HTR-8/SVneo (cell line): ENCODE results near the gene RELN.
"Not testable (repeated sequence)": the region's sequence is repeated elsewhere in the genome, so short reads cannot be mapped to it uniquely, and the experiment has no call there.

ENCODE experiments used
- DNase-seq: peaks from one replicate; pipeline ENCODE4 v3.0.0; 2011; ENCODE audit warnings: low spot score, mixed read lengths; ENCODE audit not compliant: insufficient read length
- FAIRE-seq: peaks from 2 replicates; lab custom pipeline; 2011; peaks lifted over from hg19 to GRCh38; lab: Jason Lieb, UNC

Gene RELN

DNA sequence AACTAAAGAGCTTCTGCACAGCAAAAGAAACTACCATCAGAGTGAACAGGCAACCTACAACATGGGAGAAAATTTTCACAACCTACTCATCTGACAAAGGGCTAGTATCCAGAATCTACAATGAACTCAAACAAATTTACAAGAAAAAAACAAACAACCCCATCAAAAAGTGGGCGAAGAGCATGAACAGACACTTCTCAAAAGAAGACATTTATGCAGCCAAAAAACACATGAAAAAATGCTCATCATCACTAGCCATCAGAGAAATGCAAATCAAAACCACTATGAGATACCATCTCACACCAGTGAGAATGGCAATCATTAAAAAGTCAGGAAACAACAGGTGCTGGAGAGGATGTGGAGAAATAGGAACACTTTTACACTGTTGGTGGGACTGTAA is 78.4 kb downstream of the RELN start:
- DNase-seq, FAIRE-seq: not testable (repeated sequence)

DNA sequence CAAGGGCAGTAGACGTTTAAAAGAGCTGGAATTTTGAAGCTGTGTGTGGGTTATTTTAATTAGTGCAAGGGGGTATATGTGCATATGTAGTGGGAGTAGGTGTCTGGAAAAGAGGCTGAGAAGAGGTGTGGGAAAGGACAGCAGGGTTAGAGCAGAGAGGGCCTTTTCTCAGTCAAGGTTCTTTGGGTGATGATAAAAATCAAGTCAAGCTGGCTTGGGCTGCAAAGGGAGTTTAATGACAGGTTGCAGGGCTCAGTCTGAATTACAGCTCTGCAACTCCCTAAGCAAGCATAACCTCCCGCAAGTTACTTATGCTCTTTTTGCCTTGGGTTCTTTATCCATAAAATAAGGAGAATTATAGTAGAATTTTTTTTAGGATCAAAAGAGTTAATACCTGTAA is 83.5 kb downstream of the RELN start:
- no peak for DNase-seq
- FAIRE-seq, result no peak

DNA sequence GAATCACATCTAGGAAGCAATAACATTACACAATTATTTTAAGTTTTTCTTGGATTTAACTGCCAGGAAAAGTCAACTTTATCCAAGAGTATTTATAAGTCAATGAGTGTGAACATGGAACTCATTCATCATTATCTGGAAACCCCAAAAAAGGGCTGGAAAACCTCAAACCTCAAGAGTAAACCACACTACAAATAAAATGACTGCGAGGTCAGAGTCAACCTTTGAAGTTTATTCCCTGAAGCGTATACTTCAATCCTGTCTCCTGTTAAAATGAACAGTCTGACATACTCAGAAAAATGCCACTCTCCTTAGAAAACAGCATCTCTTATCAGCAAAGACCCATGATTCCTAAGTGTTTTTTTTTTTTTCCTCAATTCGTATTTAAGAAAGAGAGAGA is 86.5 kb downstream of the RELN start:
- DNase-seq, result no peak

DNA sequence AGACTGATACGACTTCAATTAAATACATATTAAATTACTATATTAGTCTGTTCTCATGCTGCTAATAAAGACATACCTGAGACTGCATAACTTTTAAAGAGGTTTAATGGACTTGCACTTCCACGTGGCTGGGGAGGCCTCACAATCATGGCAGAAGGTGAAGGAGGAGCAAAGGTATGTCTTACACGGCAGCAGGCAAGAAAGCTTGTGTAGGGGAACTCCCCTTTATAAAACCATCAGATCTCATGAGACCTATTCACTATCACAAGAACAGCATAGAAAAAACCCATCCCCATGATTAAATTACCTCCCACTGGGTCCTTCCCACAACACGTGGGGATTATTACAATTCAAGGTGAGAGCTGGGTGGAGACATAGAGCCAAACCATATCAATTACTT is 92.6 kb downstream of the RELN start:
- FAIRE-seq, result not testable (repeated sequence)

More for the DNA sequence above, 86.5 kb downstream of the RELN start:
- FAIRE-seq, result no peak

DNA sequence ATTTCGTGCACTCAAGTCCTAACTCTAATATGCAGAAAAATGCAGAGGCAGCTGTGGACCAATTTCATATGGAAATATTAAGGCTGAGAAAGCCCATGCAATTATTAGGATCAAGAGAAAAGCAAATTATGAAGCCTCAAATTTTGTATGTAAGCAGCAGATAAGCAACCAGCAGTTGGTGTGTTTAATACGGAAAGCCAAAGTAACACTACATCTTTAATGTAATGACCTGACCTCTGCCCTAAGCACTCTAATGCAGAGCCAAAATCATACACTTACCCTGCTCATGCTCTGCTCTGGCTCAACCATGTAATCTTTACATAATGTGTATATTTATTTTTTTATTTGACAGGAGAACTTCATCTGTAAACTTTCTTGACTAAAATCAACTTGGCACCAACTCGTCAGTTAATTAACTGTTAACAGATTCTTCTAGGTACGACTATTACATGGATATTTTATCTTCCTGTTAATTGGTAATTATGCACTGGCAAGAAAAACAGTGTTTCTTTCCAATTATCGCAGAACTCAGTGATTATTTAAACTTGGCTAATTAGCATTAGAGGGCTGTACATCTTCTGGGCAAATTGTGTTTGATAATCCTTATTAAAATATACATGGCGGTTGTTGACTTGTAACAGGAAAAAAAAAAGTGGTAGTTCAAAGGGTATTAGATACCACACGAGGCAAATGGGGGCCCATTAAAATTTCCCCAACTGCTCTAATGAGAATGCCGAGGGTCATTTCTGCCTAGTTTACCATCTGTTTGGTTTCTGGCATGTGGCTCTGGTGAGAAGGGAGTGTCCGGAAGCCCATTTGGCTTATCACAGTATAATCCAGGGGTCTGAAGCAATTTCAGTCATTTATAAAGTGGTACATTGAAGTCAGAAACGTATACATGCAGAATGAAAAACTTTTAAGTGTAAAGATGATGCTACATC is 94.5 kb downstream of the RELN start:
- no peak for FAIRE-seq
- no peak for DNase-seq

More for the DNA sequence above, 92.6 kb downstream of the RELN start:
- not testable (repeated sequence) for DNase-seq

DNA sequence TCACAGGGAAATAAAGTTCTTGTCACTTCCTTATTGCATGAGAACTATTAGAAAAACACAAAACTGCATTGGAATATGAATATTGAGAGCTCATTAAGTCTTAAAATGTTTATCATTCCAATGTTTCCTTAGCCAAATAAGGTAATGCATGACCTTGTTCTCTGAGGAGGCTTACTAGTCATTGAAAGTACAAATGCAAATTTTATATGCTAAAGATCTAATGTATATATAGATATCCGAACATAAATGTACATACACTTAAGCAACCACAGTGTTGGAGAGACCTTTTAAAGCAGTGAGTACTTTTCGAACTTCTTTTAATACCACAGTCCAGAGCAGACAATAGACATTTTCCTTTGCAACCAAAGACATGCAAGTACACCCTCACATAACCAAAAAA is 96.1 kb downstream of the RELN start:
- DNase-seq, result no peak
- FAIRE-seq, result no peak

DNA sequence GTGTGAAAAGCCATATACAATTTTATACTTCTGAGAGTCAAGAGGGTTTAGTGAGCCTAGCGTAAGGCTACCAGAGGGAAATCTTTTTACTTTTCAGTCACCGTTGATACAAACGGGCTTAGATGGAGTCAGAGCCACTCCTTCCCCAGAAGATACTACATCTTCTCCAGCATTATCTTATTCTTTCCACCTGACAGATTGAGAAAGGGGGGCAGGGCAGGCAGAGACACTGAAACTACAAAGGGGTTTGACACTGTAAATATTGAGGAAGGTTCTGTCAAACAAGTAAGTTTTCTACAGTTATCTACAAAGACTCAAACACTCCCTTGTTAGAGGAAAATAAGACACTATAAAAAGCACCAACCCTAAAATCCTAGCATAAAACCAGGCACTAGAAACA is 100.0 kb downstream of the RELN start:
- no peak for DNase-seq
- FAIRE-seq, result no peak

DNA sequence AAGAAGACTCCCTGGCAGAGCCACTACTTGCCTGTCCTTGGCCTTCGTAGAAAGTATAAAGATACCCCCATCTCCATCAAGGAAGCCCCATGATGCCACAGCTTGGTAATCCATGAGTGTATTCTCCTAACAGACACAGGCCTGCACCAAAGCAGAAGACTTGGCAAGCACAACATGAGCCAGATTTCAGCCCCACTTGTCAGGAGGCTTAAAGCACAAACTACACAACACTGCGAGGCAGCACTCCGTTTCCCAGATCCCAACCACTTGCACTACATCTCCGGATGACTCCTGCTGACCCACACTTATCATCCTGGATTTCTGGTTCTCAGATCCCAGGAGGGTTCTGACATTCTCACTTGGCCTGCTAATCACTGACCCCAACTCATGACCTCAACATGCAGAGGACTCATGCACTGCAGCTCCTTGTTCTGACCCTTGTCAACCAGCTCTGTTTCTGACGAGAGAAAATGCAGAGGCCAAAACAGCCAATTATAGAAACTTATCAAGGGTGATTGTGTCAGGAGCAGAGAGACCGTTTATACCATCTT is 100.8 kb downstream of the RELN start:
- no peak for DNase-seq
- no peak for FAIRE-seq

DNA sequence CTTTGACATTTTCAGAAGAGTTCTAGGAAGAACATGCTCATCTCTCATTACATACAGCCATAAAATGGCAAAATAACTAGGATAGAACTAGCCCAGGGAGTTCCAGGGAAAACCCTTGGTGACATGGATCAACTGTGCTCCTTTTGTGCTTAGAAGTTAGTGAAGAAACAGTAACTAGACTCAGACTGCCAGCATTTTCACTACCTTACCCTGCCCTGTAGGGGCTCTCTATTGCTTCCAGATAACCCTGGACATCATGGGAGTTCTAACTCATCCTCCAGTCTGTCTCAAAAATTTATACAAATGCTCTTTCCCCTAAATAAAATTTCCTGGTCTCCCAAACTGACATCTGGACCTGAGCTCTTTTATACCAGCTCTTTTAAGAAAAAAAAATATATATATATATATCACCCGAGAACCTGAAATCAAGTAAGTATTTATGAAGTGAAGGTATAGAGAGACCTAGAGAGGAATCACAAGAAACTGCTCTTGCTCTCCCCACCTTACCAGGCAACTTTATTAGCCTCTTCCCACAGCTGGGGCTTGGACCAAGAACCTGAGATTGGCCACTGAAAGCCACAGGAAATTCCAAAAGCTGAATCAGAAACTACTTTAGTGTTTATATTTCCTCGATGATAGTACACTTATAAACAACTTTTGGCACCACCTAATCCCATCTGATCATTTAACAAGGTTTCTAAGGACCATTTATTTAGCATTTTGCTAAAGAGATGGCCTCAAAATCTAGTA is 101.4 kb downstream of the RELN start:
- no peak for FAIRE-seq
- peak; percentile 0 for DNase-seq

DNA sequence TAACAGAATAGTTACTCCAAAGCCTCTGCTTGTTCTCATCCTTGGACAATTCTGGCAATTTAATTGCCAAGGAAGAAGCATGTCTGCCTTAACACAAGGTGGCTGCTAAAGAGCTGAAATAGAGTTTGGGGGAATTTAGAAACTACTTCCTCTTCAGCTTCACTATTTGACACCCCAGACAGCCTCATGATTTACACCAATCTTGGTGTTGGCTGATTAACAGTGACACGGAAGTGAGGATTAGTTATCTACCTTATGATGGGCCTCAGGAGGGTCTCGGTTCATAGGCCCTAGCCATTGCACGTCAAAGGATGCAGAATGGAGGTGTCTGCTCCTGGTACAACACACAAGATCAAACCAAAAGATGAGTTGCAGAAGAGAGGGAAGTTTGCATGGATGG is 102.4 kb downstream of the RELN start:
- FAIRE-seq, result no peak

DNA sequence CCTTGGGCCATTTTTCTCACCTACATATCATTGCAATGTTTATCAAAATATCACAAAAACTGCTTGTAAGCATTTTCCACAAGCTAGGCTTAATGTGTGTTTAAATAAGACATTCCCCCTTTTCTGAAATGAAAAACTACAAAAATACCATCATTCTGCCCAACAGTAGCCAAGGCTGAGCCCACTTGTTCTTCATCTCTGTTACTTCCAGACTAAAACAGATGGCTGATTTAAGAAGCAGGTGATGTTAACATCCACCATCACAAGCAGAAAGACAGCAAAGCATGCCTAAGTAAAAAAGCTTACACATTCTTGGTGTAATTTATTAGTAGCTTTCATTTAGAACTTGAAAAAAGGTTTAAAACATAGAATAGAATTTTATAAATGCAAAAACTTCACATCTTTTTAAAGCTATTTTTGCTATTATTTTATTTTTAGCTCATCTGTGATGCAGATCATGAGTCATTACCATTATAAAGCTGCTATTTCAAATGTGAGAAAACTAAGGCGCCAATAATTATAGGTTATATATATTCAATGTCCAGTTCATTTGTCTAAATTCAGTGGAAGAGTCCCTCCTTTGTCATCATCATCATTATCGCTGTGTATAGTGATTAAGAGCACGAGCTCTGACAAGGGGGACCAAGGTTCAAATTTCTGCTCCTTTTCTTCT is 109.4 kb downstream of the RELN start:
- DNase-seq (no peak), FAIRE-seq (no peak)

More for the DNA sequence above, 102.4 kb downstream of the RELN start:
- no peak for DNase-seq

DNA sequence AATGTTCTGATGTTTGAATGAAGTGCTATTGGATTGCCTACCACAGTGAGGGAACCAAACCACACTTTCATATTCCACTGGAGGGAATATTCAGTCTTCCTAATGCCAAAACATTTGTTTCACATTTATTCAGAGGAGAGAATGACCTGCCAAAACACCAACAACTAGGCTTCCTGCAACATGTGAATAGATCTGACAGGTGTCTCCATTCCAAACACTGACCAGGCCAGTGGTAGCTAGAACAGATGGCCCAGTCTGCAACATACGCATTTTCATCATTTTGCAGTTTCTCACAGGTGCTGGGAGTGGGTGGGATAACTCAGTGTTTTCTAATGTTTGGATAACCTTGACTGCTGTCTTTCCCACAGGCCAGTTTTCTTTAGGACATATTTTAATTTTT is 110.0 kb downstream of the RELN start:
- DNase-seq, result no peak
- no peak for FAIRE-seq

DNA sequence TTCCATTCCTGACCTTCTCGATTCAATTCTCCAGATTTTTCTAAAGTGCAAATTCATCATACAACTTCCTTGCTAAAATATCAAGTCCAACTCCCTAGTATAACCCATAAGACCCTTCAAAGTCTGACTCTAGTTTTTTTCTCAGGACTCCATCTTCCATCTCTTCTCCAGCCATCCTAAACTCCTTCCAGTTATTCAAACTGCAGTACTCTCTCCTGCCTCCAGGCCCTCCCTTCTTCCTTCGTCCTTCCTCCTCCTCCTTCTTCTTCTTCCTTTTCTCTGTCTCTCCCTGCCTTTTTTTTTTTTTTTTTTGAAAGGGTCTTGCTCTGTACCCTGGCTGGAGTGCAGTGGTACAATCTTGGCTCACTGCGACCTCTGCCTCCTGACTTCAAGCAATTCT is 111.9 kb downstream of the RELN start:
- no peak for DNase-seq
- FAIRE-seq, result no peak

DNA sequence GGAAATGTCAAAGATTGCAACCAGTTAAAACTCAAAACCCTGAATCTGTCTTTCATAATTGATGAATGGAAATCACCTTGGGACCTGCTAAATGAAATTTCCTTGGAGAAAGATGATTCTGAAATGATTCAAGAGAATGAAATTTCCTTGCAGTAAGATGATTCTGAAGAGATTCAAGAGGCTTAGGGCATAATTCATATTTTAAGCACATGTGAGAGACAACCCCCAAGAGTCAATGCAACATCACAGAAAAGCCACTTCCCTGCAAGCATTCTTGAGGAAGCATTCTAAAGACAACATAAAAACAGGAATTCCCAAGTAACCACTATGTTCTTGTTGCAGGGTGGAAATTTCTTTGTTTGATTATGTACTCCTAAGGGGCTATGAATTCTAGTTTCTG is 113.7 kb downstream of the RELN start:
- DNase-seq (no peak), FAIRE-seq (no peak)

DNA sequence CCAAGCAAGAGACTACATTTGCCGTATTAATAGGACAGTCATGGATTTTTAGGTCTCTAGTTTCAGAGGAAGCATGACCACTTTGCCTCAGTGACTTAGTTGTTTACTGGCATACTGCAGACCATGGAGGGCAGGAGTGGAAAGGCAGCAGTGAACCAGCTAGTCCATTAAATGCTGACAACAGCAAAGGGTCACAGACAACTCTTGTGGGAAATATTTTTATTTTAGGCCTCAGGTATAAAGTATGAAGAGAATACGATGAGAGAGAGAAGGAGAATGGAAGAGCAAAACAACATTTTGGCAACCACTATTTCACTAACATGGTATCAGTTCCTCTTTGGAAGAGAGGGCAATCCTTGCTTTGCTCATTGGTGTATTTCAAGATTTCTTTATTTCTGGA is 118.0 kb downstream of the RELN start:
- DNase-seq (no peak), FAIRE-seq (no peak)

DNA sequence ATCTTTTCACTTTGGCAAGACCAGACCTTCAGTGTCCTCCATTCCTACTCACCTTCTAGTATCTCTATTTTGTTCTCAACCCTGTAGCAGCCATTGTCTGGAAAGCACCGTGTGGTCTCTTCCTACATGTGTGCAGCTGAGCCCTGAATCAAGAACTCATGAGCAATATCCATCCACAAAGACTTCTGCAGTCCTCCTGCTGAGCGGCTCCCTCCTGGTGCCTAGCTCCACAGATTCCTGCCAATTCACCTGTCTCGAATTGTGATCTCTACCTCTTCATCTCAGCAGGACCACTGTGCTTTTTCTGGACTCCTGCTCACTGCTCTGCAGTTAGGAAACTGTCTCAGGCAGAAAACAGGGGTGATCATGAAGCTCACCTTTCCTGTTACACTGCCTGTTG is 118.8 kb downstream of the RELN start:
- no peak for DNase-seq
- FAIRE-seq, result no peak

DNA sequence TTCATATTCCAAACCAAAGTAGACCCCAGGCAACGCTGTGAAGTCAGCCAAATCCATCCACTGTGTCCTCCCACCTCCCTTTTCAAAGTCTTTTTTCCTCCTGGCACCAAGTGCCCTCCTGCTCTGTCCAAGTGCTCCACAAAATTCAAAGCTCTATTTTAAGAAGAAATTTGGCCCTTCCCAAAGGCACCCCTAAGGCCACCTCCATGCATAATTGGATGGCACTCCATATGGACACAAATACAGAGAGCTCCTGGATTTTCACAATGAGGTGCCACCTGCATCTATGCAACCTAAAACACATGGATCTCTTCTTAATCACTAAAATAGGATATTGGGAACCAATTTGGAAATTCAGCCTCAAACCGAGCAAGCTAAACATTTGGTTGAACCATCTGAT is 121.6 kb downstream of the RELN start:
- DNase-seq (no peak), FAIRE-seq (no peak)

DNA sequence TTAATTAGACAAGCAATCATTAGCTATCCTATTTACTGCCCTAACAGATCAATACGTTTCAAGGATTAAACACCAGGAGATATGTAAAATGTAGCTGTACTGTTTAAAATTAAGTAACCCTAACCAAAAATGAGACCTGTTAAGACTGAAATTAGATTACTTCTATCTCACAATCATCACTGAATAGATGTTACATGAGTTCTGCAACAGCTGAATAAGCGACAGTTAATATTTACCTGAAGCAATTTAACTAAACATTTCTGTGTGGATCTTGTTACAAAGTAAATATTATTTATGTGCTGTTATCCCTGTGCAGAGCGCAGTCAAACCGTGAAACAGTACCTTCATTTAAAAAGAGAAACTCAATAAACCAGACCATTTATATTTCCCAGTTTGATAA is 122.5 kb downstream of the RELN start:
- DNase-seq (no peak), FAIRE-seq (no peak)

DNA sequence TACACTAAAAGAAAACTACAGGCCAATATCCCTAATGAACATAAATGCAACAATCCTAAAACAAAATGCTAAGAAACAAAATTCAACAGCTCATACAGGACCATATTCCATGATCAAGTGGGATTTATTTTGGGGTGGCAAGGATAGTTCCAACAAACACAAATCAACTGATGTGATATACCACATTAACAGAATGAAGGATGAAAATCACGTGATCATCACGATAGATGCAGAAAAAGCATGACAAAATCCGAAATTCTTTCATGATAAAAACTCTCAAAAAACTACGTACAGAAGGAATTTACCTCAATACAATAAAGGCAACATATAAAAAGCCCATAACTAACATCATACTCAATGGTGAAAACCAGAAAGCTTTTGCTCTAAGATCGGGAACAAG is 124.0 kb downstream of the RELN start:
- no peak for DNase-seq
- no peak for FAIRE-seq

DNA sequence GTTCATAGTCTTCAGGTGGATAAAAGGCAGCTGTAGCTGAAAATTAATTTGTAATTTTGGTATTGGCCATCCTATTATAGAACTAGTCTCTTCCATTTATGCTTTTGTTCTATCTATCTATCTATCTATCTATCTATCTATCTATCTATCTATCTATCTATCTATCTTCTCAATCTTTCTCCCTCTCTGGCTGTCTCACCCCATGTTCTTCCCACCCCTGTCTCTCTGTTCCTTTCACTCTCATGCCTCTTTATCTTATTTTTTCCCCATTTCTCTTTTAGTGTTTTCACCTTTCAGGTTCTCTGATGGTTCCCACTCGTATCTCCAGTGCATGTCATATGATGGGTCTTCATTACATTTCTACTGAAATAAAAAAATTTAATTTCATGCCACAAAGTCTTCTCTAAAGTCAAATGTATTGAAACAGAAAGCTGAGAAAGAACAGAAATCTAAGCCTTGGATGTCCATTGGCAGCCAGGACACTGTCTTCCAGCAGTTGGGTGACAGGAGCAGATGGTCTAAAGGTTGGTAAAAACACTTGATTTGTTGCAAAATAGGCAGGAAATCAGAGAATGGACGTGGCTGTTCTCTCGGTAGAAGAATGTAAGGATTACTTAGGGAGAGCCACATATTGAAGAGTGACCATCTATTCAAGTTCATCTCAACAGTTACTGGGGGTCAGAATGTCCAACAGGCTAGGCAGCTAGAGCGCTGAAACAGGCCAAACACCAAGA is 127.0 kb downstream of the RELN start:
- no peak for DNase-seq
- no peak for FAIRE-seq
